Pancreas (tissue), 10 donors: ENCODE data around the gene ACMSD. TPM values are rescaled to one million over a fixed set of nuclear protein-coding genes. Genes with fewer than 3 reads are reported as not detected.
"Not testable (repeated sequence)": the region's sequence is repeated elsewhere in the genome, so short reads cannot be mapped to it uniquely, and the experiment has no call there.

Source experiments
- ATAC-seq, 4 donors: fragments of 200-7000 bp; cut with Tn5 transposase; one replicate each; pipeline versions ENCODE4 v1.8.0 to v1.9.1; 2020; ENCODE audit warnings: mild to moderate bottlenecking in 4 of 4, moderate library complexity in 4 of 4
- DNase-seq, 6 donors: peaks; one replicate each; pipeline ENCODE4 v3.0.0-alpha.2; 2020
- FAIRE-seq: peaks from 2 replicates; lab custom pipeline; 2012; peaks lifted over from hg19 to GRCh38; lab: Jason Lieb, UNC
- H3K27ac ChIP-seq, 4 donors: fragments of 200-600 bp; sonication (generic); 1 replicate in 3 of 4; 2 replicates in 1 of 4; pipeline versions ENCODE4 v1.5.0 to v1.8.0; 2020
- H3K27me3 ChIP-seq, 4 donors: fragments of 200-600 bp; one replicate each; pipeline ENCODE4 v1.8.0; 2021
- H3K36me3 ChIP-seq, 3 donors: fragments of 200-600 bp; sonication (generic) in 1 of 3; one replicate each; pipeline versions ENCODE4 v1.5.0 to v1.8.0; 2020 to 2021
- H3K4me1 ChIP-seq, 3 donors: fragments of 200-600 bp; one replicate each; pipeline ENCODE4 v1.8.0; 2021
- H3K4me3 ChIP-seq, 4 donors: fragments of 200-600 bp; sonication (generic) in 2 of 4; one replicate each; pipeline versions ENCODE4 v1.5.0 to v1.8.0; 2020 to 2021
- H3K9me3 ChIP-seq, 4 donors: fragments of 200-600 bp; one replicate each; pipeline ENCODE4 v1.8.0; 2021
- WGBS, 2 donors: extraction: QIAGEN DNeasy Blood & Tissue Kit; methylation state at CpG; one replicate each; pipeline ENCODE4 v1.1.7; 2013; 5-methylcytosine and 5-hydroxymethylcytosine counted together
- intact Hi-C, 3 donors: fragments of 100-400 bp; cut with DNase I; formaldehyde crosslinking; loops; one replicate each; pipeline versions ENCODE4 v1.11.1 to v1.14.2; 2022
- polyA plus RNA-seq, 2 donors: library from polyadenylated mRNA; stranded (reverse); fragments of 200-250 nt; gene quantifications; one replicate each; pipeline ENCODE4 v1.2.3, GENCODE V29; 2013
- total RNA-seq, 6 donors: library from RNA; stranded (reverse); fragmentation: NEBNext Ultra II Directional in 4 of 6; extraction: Animal tissue kit (Norgen Biotek cat#: 25700) in 4 of 6; gene quantifications; one replicate each; pipeline versions ENCODE4 v1.2.1 to v1.2.4, GENCODE V29; 2021 to 2023
- TF ChIP-seq, protein P1 (sequence below), 4 donors: fragments of 200-600 bp; sonication (generic) in 3 of 4; IDR thresholded peaks; one replicate each; pipeline versions ENCODE4 v1.5.0 to v1.8.0; 2021; ENCODE audit warnings: antibody characterized with exemption in 4 of 4
- donor health status: healthy with polysubstance abuse.
- donor health status: DM: no; HTN: no; CAD: no; lungs with moderate emphysema.
- donor health status: DM: no; HTN: no; CAD: no.
- donor health status: control.
- donor health status: control.
- donor health status: Bipolar disorder and iron deficiency.
- donor health status: DM: yes; HTN: yes; CAD: no.
- donor health status: DM: no; HTN: no; CAD: no.
- donor health status: DM: no; HTN: no; CAD: no.
- donor health status: DM: yes; HTN: yes; CAD: no.

Gene ACMSD
- total and polyA plus RNA-seq, 8 donors, result 0.12 to 3.4 (median 0.24) TPM; not detected in 3

DNA sequence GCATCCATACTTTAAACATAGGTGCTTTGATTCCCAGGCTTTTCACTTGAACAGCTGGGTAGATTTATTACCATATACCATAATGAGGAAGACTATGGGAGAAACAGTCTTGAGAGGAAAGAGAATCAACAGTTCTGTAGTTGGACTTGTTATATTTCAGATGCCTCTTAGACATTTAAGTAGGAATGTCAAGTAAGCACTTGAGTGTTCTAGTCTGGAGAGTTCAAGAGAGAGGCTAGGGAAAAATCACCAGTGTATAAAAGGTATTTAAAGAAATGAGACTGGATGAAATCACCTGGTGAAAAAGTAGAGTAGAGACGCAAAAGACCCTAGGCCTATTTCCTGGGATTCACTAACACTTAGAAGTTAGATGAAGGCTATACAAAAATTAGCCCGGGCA lies 66.8 kb downstream of the ACMSD start:
- Histone ChIP-seq H3K4me1 (peaks cover 0 to 2% (median 0%) of the 10 kb centered on the region in 3 donors), H3K9me3 (no peaks in the 10 kb centered on the region), H3K36me3 (no peaks in the 10 kb centered on the region), H3K27ac (no peak overlapping the region), H3K4me3 (no peak overlapping the region), H3K27me3 (no peaks in the 10 kb centered on the region)
- ATAC-seq, result no peak
- no peak for FAIRE-seq
- intact Hi-C loops, result loop anchor here in 2 of 3 donors (5.0 to 10.0 kb wide), 2 partner anchors 440 to 443 kb away; no protein-coding TSS in a partner anchor
- DNase-seq, result no peak
- TF ChIP-seq, protein P1, sequence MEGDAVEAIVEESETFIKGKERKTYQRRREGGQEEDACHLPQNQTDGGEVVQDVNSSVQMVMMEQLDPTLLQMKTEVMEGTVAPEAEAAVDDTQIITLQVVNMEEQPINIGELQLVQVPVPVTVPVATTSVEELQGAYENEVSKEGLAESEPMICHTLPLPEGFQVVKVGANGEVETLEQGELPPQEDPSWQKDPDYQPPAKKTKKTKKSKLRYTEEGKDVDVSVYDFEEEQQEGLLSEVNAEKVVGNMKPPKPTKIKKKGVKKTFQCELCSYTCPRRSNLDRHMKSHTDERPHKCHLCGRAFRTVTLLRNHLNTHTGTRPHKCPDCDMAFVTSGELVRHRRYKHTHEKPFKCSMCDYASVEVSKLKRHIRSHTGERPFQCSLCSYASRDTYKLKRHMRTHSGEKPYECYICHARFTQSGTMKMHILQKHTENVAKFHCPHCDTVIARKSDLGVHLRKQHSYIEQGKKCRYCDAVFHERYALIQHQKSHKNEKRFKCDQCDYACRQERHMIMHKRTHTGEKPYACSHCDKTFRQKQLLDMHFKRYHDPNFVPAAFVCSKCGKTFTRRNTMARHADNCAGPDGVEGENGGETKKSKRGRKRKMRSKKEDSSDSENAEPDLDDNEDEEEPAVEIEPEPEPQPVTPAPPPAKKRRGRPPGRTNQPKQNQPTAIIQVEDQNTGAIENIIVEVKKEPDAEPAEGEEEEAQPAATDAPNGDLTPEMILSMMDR (IDR thresholded peaks at IDR 0.05), result no peak
- WGBS, 2 donors, result 96 to 98% methylated on average over 2 of the region's 2 CpGs

DNA sequence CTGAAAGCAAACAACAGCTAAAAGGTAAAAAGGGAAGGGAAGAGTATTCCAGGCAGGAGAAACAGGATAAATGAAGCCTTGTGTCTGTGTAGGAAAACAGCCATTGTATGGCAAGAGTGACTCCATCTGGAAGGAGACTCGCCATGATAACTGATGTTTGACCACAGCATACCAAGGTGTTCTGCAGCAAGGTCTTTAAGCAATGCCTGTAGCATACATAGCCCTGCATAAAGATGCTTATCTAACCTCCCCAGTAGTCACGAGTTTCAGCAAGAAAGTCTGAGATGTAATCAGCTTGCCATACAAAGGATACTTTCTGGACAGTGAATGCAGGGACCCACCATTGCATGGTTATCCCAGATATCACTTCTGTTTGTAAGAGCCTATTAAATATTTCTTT lies 68.3 kb downstream of the ACMSD start:
- no peaks in the 10 kb centered on the region for H3K9me3 ChIP-seq
- H3K4me1 ChIP-seq, result no peaks in the 10 kb centered on the region
- no peaks in the 10 kb centered on the region for H3K27me3 ChIP-seq
- TF ChIP-seq, protein P1 (IDR thresholded peaks at IDR 0.05), result no peak
- no peak for ATAC-seq
- no peak for DNase-seq
- H3K4me3 ChIP-seq, result no peak overlapping the region
- intact Hi-C loops, result loop anchor here in 2 of 3 donors (5.0 to 10.0 kb wide), 2 partner anchors 442 to 444 kb away; no protein-coding TSS in a partner anchor
- WGBS, 2 donors, result 67 to 77% methylated on average over 2 of the region's 2 CpGs
- H3K36me3 ChIP-seq, result no peaks in the 10 kb centered on the region
- no peak overlapping the region for H3K27ac ChIP-seq
- FAIRE-seq, result no peak

DNA sequence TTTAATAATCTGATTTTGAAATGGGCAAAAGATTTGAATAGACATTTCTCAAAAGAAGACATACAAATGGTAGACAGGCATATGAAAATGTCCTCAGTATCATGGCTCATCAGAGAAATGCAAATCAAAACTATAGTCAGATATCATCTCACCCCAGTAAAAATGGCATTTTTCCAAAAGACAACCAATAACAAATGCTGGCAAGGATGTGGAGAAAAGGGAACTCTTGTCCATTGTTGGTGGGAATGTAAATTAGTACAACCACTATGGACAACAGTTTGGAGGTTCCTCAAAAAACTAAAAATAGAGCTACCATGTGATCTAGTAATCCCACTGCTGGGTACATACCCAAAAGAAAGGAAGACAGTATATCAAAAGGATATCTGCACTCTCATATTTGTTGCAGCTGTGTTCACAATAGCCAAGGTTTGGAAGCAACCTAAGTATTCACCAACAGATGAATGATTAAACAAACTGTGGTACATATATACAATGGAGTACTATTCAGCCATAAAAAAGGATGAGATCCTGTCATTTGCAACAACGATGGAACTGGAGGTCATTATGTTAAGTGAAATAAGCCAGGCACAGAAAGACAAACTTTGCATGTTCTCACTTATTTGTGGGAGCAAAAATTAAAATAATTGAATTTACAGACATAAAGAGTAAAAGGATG lies 69.2 kb downstream of the ACMSD start:
- 66 to 76% methylated on average over 1 of the region's 1 CpG for WGBS, 2 donors
- not testable (repeated sequence) for H3K27ac ChIP-seq, ATAC-seq, H3K4me3 ChIP-seq, H3K27me3 ChIP-seq, H3K36me3 ChIP-seq, H3K9me3 ChIP-seq, H3K4me1 ChIP-seq, DNase-seq, FAIRE-seq
- intact Hi-C loops, result loop anchor here in 2 of 3 donors (5.0 to 10.0 kb wide), 2 partner anchors 443 to 445 kb away; no protein-coding TSS in a partner anchor

DNA sequence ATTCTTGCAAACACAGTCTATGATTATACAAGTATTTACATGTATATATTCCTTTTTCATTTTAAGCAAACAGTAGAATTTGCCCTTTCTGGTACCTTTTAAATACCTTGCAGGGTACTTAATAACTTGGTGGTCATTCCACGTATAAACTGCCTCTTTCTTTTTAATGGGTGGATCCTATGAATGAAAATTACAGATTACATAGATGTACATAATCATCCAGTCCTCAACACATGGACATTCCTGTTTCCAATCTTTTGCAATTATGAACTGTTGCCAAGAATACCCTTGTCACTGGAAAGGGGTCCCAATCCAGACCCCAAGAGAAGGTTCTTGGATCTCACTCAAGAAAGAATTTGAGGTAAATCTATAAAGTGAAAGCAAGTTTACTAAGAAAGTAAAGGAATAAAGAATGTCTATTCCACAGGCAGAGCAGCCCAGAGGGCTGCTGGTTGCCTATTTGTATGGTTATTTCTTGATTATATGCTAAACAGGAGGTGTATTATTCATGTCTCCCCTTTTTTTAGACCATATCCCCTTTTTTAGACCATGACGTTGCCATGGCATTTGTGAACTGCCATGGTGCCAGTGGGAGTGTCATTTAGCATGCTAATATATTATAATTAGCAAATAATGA lies 72.5 kb downstream of the ACMSD start:
- intact Hi-C loops, result no loop called here
- H3K4me1 ChIP-seq, result no peaks in the 10 kb centered on the region
- no peaks in the 10 kb centered on the region for H3K9me3 ChIP-seq
- no peaks in the 10 kb centered on the region for H3K36me3 ChIP-seq
- no peaks in the 10 kb centered on the region for H3K27me3 ChIP-seq
- DNase-seq (no peak), ATAC-seq (no peak), FAIRE-seq (no peak)
- WGBS, 2 donors, result 80 to 95% methylated on average over 2 of the region's 2 CpGs
- TF ChIP-seq, protein P1 (IDR thresholded peaks at IDR 0.05), result no peak
- no peak overlapping the region for H3K4me3 ChIP-seq
- H3K27ac ChIP-seq, result no peak overlapping the region

DNA sequence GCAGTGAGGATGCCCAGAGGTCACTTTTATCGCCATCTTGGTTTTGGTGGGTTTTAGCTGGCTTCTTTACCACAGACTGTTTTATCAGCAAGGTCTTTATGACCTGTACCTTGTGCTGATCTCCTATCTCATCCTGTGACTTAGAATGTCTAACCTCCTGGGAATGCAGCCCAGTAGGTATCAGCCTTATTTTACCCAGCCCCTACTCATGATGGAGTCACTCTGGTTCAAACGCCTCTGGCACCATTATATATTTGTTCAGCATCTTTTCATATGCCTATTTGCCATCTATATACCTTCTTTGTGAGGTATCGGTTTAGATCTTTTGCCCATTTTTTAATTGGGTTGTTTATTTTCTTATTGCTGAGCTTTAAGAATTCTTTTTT lies 73.0 kb downstream of the ACMSD start:
- TF ChIP-seq, protein P1 (IDR thresholded peaks at IDR 0.05), result no peak
- Histone ChIP-seq H3K4me3 (no peak overlapping the region), H3K36me3 (no peaks in the 10 kb centered on the region), H3K27ac (no peak overlapping the region), H3K27me3 (no peaks in the 10 kb centered on the region), H3K4me1 (no peaks in the 10 kb centered on the region), H3K9me3 (no peaks in the 10 kb centered on the region)
- no peak for ATAC-seq
- intact Hi-C loops, result no loop called here
- DNase-seq, result no peak
- no peak for FAIRE-seq
- WGBS, 2 donors, result 87 to 88% methylated on average over 3 of the region's 3 CpGs
